ENCODE data around the gene HNRNPM.
"Not testable (repeated sequence)": the region's sequence is repeated elsewhere in the genome, so short reads cannot be mapped to it uniquely, and the experiment has no call there.

Gene HNRNPM

DNA sequence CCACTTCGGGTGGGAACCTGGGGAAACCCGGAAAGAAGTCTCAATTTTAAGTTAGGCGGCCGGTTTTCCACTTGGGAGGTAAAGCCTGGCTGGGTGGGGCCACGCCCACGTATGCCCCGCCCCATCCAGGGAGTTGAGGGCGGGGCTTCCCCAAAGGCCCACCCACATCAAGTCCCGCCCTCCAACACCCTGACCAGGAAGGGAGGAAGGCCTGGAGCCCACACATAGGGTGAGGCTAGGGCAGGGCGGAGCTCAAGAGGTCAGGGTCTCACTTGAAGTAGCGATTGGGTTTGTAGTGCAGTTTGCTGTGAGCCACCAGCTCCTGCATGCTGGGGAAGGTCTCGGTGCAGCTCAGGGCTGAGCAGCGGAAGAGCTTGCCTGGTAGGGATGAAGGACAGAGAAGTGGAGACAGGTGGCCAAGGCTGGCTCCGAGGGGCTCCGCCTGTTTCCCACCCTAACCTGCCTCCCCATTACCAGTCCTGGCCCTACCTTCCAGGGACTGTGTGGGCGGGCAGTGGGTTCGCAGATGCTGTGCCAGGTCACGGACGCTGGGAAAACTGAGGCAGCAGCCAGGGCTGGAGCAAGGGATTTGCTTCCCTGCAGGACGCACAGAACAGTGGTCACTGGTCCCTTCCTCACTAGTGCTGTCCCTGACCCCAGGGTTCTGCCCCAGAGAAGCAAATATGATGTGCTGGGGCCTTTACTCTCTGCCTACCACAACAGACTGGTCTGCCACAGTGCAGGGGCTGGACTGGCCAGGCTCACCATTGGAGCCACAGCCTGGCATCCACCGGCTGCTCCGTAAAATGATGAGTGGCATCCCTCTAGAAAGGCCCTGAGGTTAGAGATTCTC lies 67.6 kb downstream of the HNRNPM start:
- DNase-seq (ENCODE audit: low spot score), result no peak

DNA sequence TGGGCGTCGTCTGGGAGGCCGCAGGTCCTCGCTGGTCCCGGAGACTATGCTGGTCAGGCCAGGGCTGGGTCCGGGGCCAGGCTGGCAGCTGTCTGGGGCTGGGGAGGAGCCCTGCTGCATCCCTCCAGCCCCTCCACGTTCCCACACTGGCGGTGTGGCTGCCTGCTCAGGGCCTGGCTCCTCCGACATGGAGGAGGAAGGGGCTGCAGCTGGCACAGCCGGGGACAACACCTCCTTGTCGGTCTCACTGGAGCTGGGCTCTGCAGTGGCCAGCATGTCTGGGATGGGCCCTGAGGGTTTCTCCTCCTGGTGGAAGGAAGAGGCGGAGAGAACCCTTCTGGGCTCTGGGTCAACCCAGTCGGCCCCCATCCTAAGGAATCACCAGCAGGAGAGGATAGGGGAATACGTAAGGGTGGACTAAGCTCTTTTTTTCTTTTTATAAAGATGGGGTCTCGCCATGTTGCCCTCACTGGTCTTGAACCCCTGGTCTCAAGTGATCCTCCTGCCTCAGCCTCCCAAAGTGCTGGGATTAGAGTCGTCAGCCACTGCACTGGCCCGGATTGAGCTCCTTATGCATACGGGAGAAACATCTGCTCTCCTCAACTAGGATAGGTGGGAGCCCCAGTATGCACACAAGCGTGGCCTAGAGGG lies 68.4 kb downstream of the HNRNPM start:
- DNase-seq (ENCODE audit: low spot score), result no peak

DNA sequence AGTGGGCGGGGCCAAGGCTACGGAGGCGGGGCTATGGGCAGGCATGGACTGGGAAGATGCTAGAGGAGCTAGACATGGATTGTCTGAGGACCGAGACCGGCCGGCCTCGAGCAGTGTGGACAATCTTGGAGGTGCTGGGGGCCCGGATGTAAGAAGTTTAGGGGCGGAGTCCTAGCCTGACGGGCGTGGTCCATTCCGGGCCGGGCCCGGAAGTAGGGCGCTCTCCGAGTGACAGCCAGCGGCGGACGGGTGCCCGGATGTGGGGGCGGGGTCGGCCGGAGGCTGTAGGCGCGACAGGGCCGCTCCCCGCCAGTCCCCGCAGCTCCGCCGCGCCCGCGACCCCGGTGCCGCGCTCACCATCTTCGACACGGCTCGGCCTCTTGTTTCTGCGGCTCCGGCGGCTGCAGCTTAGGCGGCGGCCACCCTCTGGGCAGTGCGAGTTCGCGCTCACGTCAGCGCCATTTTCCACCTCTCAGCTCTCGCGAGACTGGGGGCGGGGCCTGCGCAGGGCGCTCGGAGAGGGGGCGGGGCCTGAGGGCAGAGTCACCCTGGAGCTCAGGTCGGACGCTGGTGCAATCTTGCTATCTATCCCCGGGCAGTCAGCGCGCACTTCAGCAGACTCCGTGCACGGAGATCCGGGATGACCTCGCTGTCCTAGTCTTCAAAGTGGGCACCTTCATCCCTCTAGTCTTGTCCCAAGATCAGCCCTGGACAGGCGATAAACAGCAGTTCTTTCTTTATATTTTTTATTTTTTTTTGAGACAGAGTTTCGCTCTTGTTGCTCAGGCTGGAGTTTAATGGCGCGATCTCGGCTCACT lies 69.1 kb downstream of the HNRNPM start, which contains the start of gene ZNF414:
Gene ZNF414, minus strand, starts transcription at position 481 of the 818 bp plus-strand sequence. Its CDS starts 121 bp downstream, at position 360.
- DNase-seq (ENCODE audit: low spot score), result peak; percentile 98

DNA sequence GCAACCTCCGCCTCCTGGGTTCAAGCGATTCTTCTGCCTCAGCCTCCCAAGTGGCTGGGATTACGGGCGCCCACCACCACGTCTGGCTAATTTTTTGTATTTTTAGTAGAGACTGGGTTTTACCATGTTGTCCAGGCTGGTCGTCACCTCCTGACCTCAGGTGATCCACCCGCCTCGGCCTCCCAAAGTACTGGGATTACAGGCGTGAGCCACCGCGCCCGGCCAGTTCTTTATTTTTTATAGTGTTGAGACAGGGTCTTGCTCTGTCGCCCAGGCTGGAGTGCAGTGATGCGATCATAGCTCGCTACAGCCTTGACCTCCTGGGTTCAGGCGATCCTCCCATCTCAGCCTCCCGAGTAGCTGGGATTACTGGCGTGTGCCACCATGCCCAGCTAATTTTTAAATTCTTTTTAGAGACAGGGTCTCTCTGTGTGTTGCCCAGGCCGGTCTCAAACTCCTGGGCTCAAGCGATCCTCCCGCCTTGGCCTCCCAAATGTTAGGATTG lies 69.8 kb downstream of the HNRNPM start:
- not testable (repeated sequence) for DNase-seq (ENCODE audit: low spot score)

DNA sequence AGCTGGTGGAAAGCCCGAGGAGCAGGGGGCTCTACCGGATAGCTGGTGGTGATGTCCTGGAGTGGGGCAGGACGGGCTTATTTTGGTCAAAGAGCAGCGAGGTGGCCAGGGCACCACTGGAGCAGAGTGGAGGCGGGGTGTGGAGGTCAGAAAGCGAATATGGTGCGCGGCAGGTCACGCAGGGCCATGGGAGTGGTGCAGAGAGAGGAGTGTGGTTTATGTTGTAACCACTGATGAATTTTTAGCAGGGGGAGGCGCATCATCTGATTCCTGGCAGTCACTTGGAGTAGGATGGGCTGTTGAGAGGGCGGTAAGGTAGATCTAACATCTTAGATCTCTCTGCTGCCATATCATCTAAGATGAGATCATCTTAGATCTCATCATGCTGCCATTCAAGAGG lies 70.5 kb downstream of the HNRNPM start:
- DNase-seq (ENCODE audit: low spot score), result no peak

DNA sequence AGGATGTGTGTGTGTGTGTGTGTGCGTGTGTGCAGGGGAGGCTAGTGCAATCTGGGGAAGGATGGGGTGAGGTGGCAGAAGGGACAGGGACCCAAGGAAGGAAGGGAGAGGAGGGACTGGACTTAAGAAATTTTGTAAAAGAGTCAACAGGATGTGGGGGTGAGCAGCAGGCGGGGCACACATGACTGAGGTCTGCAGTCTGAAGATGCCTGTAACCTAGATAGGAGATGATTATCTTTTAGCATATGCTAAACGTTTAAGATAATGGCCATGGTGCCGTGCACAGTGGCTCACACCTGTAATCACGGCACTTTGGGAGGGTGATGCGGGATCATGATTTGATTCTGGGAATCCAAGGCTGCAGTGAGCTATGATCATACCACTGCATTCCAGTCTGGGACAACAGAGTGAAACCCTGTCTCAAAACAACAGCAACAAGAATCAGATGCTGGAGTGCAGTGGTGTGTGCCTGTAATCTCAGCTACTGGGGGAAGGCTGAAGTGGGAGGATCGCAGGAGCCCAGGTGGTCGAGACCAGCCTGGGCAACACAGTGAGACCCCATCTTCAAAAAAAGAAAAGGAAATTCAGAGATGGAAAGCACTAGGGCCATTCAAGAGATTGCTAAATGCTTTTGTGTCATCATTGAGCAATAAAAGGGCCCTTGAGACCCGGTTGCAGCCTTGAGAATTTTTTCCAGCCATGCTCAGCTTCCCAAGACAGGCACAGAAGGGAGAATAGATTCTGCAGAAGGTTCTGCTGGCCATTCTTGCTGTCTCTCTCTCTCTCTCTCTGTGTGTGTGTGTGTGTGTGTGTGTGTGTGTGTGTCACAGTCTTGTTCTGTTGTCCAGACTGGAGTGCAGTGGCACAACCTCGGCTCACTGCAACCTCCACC lies 73.0 kb downstream of the HNRNPM start:
- DNase-seq (ENCODE audit: low spot score), result no peak

DNA sequence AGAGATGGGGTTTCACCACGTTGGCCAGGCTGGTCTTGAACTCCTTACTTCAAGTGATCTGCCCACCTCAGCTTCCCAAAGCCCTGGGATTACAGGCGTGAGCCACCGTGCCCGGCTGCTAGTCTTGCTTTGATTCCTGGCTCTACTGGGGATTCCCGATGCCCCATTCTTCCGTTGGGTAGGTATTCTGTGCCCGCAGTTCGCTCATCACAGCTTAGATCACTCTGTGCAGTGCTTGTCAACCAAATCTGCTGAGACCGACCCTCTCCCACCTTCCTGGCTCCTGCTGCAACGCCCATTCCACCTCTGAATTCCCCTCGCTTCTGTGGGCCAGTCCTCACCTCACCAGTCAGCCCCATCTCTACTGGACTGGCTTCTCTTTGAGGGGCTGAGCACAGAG lies 73.8 kb downstream of the HNRNPM start:
- no peak for DNase-seq (ENCODE audit: low spot score)

DNA sequence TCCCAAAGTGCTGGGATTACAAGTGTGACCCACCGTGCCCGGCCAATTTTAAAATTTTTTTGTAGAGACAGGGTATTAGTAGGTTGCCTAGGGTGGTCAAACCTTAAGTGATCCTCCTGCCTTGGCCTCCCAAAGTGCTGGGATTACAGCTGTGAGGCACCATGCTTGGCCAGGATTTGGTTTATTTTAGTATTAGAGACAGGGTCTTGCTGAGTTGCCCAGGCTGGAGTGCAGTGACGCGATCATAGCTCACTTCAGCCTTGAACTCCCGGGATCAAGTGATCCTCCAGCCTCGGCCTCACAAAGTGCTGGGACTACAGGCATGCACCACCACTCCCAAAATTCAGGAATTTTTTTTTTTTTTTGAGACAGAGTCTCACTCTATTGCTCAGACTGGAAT lies 74.6 kb downstream of the HNRNPM start:
- no peak for DNase-seq (ENCODE audit: low spot score)

DNA sequence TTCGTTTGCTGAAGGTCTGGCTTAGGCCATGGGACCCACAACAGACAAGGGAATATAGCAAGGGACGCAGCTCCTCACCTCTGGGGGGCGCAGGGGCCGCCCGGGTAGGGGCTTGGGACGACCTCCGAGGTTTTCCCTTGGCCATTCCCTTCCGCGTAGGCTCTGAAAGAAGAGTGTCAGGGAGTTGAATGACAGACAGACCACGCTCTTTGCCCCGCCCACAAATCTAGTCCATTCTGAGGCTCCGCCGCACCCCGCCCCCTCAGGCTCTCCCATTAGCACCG lies 80.6 kb downstream of the HNRNPM start:
- DNase-seq (ENCODE audit: low spot score), result no peak

DNA sequence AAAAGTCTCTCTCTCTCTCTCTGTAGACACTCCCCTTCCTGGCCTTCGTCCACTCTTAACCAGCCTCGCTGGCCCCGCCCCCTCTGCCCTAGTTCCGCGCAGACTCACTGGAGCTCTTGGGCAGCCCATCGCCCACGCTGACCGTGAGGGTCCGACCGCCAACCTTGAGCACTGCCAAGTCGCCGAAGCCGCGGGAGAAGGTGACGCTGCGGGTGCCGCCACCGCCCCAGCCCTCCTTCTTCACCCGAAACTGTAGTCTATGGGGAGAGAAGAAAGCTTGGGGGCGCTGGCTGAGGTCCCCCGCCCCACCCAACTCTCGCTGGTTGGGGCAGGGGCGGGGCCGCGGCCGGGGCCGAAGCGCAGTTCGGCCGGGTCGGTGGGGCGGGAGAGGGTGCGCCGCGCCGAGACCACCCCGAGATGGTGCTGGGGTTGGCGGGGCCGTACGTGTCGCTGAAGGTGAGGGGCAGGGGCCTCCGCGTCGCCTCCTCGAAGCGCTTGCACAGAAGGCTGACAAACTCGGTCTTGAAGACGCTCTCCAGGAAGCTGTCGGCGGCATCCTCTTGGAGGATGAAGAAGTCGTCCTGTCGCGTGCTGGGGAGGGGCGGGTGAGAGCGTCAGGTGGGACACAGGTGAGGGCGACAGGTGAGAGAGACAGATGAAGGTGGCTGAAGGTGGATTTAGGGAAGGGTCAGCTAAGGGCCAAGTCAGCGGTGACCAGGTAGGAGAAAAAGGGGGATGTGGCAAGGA lies 81.7 kb downstream of the HNRNPM start:
- peak; percentile 89 for DNase-seq (ENCODE audit: low spot score)

DNA sequence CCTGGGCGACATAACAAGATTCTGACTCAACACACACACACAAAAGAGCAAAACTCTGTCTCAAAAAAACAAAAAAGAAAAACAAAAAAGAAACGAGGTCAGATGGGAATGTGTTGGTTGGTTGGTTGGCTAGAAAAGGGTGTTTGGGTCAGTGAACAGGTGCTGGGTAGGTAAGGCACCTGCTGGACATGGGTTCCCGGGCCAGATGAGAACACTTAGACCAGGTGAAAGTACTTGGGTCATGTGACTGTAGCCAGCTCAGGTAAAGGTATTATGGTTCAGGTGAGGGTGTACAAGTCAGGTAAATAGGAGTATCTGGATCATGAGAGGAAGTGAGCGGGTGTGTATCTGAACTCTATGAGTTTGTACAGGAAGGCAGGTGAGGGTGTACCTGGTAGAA lies 83.7 kb downstream of the HNRNPM start:
- no peak for DNase-seq (ENCODE audit: low spot score)

DNA sequence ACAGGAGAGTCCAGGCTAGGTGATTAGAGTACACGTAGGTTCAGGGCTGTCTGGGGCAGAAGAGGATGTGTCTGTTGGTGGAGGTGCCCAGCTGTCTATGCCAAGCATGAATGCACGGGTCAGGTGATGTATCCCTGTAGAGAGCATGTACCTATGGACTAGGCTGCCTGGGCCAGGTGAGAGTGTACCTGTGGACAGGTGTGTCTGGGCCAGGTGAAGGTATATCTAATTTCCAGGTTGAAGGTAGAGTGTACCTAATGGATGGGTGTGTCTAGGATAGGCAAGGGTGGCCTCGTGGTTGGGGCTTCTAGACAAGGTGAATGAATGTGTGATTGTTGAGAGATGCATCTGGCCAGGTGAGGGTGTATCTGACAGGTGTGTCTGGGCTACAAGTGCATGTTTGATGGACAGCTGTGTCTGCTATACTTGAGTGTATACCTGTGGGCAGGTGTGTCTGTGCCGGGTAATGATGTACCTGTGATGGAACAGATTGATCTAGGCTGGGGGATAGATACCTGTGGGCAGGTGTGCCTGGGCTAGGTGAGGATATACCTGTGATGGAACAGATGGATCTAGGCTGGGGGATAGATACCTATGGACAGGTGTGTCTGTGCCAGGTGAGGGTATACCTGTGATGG lies 84.7 kb downstream of the HNRNPM start:
- DNase-seq (ENCODE audit: low spot score), result no peak

DNA sequence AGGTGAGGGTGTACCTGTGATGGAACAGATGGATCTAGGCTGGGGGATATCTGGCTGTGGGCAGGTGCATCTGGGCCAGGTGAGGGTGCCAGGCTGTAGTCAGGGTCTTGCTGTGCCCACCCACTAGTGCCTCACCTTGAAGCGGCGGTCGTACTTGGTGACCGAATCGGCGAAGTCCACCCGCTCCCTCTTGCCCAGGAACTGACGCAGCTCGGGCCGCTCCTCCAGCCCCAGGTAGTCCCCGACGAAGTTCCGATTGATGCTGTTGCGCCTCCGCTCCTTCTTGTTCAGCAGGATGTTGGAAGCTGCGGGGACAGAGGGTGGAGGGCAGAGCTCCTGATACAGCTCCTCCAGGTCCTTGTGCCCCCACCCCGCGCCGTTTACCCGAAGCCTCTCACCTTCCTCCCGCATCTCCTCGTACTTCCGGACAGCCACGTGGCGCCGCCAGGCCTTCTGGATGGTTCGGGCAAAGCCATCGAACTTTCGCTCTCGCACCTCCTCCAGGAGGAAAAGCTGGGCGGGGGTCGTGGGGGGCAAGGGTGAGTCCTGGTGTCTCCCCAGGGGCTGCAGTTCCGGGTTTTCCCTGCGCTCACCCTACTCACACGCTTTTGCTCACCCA lies 85.4 kb downstream of the HNRNPM start:
- DNase-seq (ENCODE audit: low spot score), result no peak

DNA sequence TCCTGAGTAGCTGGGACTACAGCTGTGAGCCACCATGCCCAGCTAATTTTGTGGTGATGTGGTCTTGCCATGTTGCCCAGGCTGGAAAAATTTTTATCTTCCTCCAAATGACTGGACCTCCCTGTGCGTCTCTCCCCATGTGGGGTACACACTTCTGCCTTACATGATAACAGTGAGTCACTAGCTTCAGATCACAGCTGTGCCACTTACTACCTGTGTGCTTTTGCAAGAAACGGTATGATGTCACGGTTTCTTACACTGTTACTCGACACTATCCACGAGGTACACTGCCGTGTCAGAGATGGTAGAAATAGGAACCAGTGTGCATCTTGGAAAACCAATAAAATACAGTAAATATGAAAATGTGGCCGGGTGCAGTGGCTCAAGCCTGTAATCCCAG lies 86.7 kb downstream of the HNRNPM start:
- DNase-seq (ENCODE audit: low spot score), result no peak

DNA sequence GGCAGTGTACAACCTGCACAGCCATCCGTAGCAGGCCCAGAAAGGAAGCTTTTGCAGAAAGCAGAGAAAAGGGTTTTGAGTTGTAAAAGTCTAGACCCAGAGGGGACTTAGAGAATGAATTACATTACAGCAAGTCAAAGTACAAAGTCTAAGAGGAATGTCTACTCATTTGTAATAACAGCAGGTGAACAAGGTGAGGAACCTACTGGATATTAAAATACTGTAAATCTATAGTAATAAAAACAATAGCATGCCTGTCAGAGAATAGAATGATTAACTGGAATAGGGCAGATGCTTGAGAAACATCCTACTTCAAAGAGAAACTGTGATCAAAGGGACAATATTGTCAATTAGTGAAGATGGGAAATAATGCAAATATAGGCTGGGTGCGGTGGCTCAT lies 87.5 kb downstream of the HNRNPM start:
- no peak for DNase-seq (ENCODE audit: low spot score)

DNA sequence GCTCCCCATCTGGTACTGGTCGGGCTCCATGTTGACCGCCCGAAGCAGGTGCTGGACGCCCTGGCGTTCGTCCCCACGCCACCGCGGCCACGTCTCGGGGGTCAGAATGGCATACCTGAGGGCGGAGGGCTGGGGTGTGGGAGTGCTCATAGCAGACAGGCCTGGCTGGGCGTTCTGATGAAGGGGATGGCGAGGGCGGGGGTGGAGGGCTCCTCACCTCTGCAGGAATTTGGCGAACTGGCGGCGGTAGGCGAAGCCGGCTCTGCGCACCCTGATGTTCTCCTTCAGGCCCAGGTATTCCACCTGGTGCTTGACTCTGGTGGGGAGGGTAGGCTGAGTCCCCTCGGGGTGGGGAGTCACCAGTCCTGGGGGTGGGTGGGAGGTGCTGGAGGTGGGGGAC lies 91.5 kb downstream of the HNRNPM start:
- no peak for DNase-seq (ENCODE audit: low spot score)

DNA sequence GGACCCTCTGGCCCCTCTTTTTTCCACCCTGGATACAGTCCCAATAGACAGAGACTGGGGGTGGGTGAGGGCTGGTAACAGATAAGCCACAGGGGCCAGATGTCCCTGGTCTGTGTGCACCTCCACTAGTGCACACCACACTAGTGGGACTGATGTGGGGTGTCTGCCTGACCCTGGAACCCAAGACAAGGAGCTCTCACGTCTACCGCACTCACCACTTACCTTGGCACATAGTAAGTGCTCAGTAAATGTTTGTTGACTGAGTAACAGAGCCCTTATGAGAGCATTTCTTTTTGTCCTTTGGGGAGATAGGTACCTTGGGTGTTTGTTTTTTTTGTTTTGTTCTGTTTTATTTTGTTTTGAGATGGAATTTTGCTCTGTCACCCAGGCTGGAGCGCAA lies 92.3 kb downstream of the HNRNPM start:
- DNase-seq (ENCODE audit: low spot score), result no peak

Measured in SK-N-DZ (cell line).